GM18517 (cell line): ENCODE measurements around the gene MCL1.
"Not testable (repeated sequence)": the region's sequence is repeated elsewhere in the genome, so short reads cannot be mapped to it uniquely, and the experiment has no call there.

ENCODE experiments used
- ATAC-seq: cut with Tn5 transposase; IDR thresholded peaks from one replicate; pipeline ENCODE4 v1.9.1; 2021; ENCODE audit warnings: mild to moderate bottlenecking, moderate library complexity; ENCODE audit not compliant: unreplicated experiment

Gene MCL1

DNA sequence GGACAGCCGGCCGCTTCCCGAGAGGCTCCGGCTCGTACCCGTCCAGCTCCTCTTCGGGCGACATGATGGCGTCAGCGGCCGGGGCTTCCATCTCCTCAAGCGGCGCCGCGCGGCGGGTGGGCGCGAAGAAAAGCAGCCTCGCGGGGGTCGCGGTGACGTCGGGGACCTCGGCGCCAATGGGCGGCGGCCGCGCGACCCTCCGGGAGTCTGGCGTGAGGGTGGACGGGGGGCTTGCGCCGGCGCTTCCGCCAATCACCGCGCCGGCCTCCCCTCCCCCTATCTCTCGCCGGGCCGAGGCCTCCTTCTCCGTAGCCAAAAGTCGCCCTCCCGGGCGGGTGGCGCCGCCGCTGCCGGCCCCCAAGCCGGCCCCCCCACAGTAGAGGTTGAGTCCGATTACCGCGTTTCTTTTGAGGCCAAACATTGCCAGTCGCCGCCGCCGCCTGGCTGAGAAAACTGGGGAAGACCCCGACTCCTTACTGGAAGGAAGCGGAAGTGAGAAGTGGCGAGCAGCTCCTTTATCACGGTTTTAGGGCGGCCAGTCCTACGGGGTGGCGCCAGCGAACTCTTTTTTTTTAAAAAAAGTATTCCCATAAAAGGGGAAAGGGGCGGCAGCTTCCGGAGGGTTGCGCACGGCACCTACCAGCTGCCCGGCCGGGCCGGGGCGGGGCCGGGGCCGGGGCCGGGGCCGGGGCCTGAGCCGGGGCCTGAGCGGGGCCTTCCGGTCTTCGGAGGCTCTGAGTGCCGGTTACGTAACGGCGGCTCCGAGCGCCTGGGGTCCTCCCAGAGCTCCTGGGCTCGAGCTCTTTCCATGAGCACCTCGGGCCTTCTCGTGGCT, at the start of gene MCL1:
MCL1 (minus strand) TSS at position 501 of the 835 bp plus-strand sequence; CDS start at position 421, 80 bp downstream.
- peak; percentile 87 for ATAC-seq

- ATAC-seq = no peak
Measured at GRCh38 chr1:150628766-150629114, 49.3 kb upstream of the MCL1 start.

GRCh38 chr1:150627826-150628410, 48.5 kb upstream of the MCL1 start:
- no peak for ATAC-seq

- no peak for ATAC-seq
Measured at GRCh38 chr1:150626150-150626549, 46.7 kb upstream of the MCL1 start.

GRCh38 chr1:150624546-150624945, 45.1 kb upstream of the MCL1 start:
- ATAC-seq = not testable (repeated sequence)

GRCh38 chr1:150624134-150624533, 44.7 kb upstream of the MCL1 start:
- not testable (repeated sequence) for ATAC-seq

DNA sequence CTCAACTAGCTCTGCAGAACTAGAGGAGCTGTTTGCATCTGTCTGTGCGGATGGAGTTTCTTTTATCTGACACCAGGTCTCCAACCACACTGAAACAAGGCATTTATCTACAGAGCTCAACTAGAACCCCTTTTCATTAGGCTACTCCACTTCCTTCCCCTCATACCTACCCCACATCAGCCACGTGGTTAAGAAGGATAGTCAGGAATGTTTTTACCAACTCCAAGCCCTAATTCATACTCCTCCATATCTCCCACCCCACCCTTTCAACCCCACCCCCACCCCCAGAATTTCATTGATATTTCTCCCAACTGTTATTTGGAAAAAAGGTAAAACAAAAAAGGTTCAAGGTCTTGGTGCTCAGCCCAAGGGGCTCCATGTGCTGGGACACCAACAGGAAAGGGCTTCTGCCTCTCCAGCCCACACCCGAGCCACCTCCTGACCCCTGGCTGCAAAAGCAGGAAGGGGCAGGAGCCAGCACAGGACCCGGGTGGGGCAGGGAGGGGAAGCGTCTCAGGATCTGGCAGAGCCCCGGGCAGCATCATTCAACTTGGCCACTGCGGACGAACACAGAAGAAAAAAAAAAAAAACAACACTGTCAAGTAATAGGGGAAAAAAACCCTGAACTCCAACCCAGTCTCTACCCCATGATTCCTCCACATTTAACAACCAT, 43.0 kb upstream of the MCL1 start:
- ATAC-seq = no peak

GRCh38 chr1:150621497-150622302, 42.3 kb upstream of the MCL1 start:
- ATAC-seq = no peak

DNA sequence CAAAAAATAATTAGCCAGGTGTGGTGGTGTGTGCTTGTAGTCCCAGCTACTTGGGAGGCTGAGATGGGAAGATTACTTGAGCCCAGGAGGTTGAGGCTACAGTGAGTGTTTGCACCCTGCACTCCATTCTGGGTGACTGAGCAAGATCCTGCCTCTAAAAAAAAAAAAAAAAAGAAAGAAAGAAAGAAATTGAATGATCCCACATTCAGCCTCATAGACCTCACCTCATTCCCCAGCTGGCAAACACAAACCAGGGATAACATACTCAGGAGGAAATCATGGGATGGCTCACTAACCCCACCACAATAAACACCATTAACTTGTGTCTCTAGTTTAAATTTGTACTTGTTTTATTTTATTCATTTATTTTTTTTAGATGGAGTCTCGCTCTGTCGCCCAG, 41.5 kb upstream of the MCL1 start:
- no peak for ATAC-seq

DNA sequence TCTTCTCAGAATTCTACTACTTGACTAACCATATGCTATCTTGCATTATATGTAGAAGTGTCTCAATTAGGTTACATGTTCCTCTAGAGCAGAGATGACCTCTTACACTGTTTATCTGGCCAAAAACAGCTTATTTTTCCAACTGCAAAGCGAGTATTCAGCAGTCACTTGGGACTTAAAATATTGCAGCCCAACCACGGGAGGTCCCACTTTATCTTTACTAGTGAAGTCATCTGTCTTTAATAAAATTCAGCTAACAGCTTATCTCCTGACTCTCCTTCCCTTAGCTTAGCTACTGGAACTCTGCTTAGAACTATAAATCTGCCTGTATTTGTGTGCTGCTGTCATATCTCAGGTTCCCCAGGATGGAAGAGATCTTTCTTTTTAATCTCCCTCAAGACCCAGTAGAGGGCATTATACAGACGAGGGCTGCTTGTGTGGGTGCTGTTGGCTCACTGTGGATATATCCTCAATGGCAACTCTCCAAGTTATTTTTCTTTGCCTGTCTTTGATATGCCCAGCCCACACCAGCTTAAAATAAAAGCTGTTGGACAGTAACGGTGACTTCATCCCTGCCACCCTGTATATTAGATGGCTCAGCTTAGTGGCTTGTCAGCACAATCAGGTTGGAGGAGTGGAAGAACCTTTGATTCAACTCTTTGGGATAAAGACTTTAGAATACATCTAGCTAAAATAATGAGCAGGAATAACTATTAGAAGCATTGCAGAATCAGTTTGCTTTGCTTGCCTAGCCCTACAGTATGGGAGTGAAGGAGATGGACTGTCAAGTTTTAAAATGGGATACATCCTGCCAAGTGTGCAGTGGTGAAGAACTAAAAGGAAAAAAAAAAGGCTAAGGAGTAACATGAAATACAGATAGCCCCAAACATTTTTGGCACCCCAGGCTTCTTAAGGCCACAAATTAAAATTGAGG, 40.4 kb upstream of the MCL1 start:
- ATAC-seq = no peak

- ATAC-seq = no peak
Measured at GRCh38 chr1:150615346-150616201, 36.2 kb upstream of the MCL1 start.

GRCh38 chr1:150613061-150613920, 33.9 kb upstream of the MCL1 start:
- no peak for ATAC-seq

DNA sequence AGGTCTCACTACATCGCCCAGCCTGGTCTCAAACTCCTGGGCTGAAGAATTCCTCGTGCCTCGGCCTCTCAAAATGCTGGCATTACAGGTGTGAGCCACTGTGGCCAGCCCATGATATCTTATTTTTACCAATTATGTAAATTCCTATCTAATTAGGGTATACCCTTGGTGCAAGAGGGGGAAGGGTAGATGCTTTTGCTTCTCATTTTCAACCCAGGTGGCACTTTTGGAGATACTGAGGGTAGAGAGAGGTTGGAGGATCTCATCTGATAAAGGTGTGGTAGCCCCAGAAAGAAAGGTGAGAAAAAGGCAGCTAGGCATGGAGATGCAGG, 32.6 kb upstream of the MCL1 start:
- ATAC-seq = no peak

- ATAC-seq = no peak
Measured at GRCh38 chr1:150610576-150610975, 31.2 kb upstream of the MCL1 start.

- no peak for ATAC-seq
Measured at GRCh38 chr1:150609732-150610131, 30.3 kb upstream of the MCL1 start.

- no peak for ATAC-seq
Measured at GRCh38 chr1:150606463-150607142, 27.2 kb upstream of the MCL1 start.

DNA sequence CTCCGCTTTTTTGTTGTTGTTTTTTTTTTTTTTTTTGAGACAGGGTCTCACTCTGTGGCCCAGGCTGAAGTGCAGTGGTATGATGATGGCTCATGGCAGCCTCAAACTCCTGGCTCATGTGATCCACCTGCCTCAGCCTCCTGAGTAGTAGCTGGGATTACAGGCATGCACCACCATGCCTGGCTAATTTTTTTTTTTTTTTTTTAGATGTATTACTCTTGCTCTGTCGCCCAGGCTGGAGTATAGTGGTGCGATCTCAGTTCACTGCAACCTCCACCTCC, 26.0 kb upstream of the MCL1 start:
- ATAC-seq = not testable (repeated sequence)

DNA sequence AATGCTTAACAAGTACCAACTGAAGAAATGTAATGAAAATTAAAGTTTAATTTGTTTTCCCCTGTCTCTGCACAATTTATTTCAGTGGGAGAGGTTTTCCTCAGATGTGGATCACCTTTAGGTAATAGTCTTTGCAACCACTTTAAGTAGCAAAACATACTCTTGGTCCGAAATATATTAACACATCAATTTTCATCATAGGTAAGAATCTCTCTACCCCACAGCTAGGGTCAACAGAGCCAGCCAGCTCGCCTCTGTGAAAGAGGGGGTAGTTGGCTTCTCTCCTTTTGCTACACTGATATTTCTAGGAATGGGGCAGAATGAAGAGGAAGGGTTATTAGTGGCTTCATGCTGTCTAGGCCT, 24.8 kb upstream of the MCL1 start:
- no peak for ATAC-seq
